Fibroblast of lung (primary cell): ENCODE data around the gene SNX19. TPM values are rescaled to one million over a fixed set of nuclear protein-coding genes. Genes with fewer than 3 reads are reported as not detected.

Experiments used
- DNase-seq, 2 donors: peaks; one replicate each; pipeline versions ENCODE4 v3.0.0 to v3.0.0-alpha.2; 2010; ENCODE audit warnings: low read depth in 2 of 2
- H2AFZ ChIP-seq: 2 replicates; pipeline ENCODE4 v1.5.1; 2012; ENCODE audit warnings: low read length, control low read depth, inconsistent platforms
- H3K27ac ChIP-seq: 2 replicates; pipeline ENCODE4 v1.5.1; 2011; ENCODE audit warnings: low read length, control low read depth; ENCODE audit not compliant: insufficient read depth
- H3K27me3 ChIP-seq: 2 replicates; pipeline ENCODE4 v1.5.1; 2011; ENCODE audit warnings: mild to moderate bottlenecking, low read length; ENCODE audit not compliant: control insufficient read depth, insufficient read depth
- H3K36me3 ChIP-seq: 2 replicates; pipeline ENCODE4 v1.5.1; 2011; ENCODE audit warnings: low read length; ENCODE audit not compliant: control insufficient read depth, insufficient read depth
- H3K4me1 ChIP-seq: 2 replicates; pipeline ENCODE4 v1.5.1; 2011; ENCODE audit warnings: low read length; ENCODE audit not compliant: control insufficient read depth, insufficient read depth; ENCODE audit errors: extremely low read depth
- H3K4me2 ChIP-seq: 2 replicates; pipeline ENCODE4 v1.5.1; 2011; ENCODE audit warnings: low read length, control low read depth; ENCODE audit not compliant: insufficient read depth; ENCODE audit errors: extremely low read depth
- H3K4me3 ChIP-seq, 4 experiments: fragments of 200-600 bp in 1 of 4; sonication (generic) in 1 of 4; replicated peaks in 1 of 4; 2 replicates each; pipeline ENCODE4 v1.5.1; 2011 to 2016; ENCODE audit warnings: low read length in 4 of 4, low read depth in 3 of 4, mild to moderate bottlenecking in 3 of 4, control low read depth in 2 of 4, inconsistent platforms in 1 of 4, mixed read lengths in 1 of 4; ENCODE audit not compliant: insufficient read depth in 1 of 4; ENCODE audit errors: control extremely low read depth in 1 of 4
- H3K79me2 ChIP-seq: 2 replicates; pipeline ENCODE4 v1.5.1; 2012; ENCODE audit warnings: mild to moderate bottlenecking, low read length, inconsistent platforms; ENCODE audit not compliant: control insufficient read depth, insufficient read depth
- H3K9ac ChIP-seq: 2 replicates; pipeline ENCODE4 v1.5.1; 2011; ENCODE audit warnings: mild to moderate bottlenecking, low read length, control low read depth; ENCODE audit not compliant: insufficient read depth
- H3K9me3 ChIP-seq: 2 replicates; pipeline ENCODE4 v1.5.1; 2012; ENCODE audit warnings: low read depth, low read length; ENCODE audit not compliant: control insufficient read depth, insufficient read depth
- H4K20me1 ChIP-seq: 2 replicates; pipeline ENCODE4 v1.5.1; 2011; ENCODE audit warnings: low read length; ENCODE audit not compliant: control insufficient read depth, insufficient read depth; ENCODE audit errors: extremely low read depth
- EZH2 ChIP-seq: IDR thresholded peaks from 2 replicates; pipeline ENCODE4 v1.5.1; 2012; ENCODE audit warnings: low read length, control low read depth, mild to moderate bottlenecking; ENCODE audit errors: missing control alignments
- polyA plus RNA-seq, 2 donors: library from polyadenylated mRNA; depleted of rRNA in 1 of 2; stranded (reverse) in 1 of 2; unstranded in 1 of 2; fragments of >200 nt; gene quantifications; 2 replicates each; pipeline ENCODE4 v1.2.1, GENCODE V29; 2011 to 2012; ENCODE audit warnings: missing spikeins in 1 of 2
- total RNA-seq: library from RNA; depleted of rRNA; stranded (reverse); fragments of >200 nt; gene quantifications from 2 replicates; pipeline ENCODE4 v1.2.1, GENCODE V29; 2014
- TF ChIP-seq, protein P1 (sequence below), 2 donors: IDR thresholded peaks in 1 of 2; conservative IDR thresholded peaks in 1 of 2; 1 replicate in 1 of 2; 2 replicates in 1 of 2; pipeline ENCODE4 v1.5.1; 2011 to 2012; ENCODE audit warnings: low read length in 2 of 2, control low read depth in 1 of 2, inconsistent platforms in 1 of 2, low read depth in 1 of 2, mild to moderate bottlenecking in 1 of 2

SNX19 gene
- total and polyA plus RNA-seq, 2 donors (not counting 1 experiment from before 2014, with no cell fraction given) = 76.6 to 91.7 TPM

DNA sequence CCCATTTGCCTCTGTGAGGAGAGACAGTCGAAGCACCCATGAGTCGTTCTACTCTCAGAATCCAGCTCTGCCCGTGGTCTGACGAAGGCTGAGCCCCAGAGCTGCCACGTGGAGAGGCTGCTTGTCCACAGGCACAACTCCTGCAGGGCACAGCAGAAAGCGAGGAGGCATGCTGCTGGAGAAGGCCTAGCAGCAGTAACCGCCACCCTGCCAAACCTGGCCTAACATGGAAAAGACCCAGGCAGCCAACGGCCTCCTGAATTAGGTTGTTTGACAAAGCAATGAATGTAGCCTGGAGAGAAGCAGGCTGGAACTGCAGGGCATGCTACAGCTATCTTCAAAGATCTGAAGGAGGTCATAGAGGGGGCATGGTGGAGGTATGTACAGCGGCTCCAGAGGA lies 89.7 kb downstream of the SNX19 start:
- Histone ChIP-seq H3K9me3 (no peaks in the 10 kb centered on the region), H3K27ac (no peak overlapping the region), H4K20me1 (no peaks in the 10 kb centered on the region), H3K9ac (no peak overlapping the region), H2AFZ (no peak overlapping the region), H3K4me1 (peaks cover 16% of the 10 kb centered on the region), H3K36me3 (no peaks in the 10 kb centered on the region), H3K4me3 (no peak overlapping the region), H3K79me2 (no peaks in the 10 kb centered on the region), H3K4me2 (no peak overlapping the region), H3K27me3 (no peaks in the 10 kb centered on the region)
- DNase-seq = no peak
- TF ChIP-seq EZH2 = no peak
- TF ChIP-seq, protein P1, sequence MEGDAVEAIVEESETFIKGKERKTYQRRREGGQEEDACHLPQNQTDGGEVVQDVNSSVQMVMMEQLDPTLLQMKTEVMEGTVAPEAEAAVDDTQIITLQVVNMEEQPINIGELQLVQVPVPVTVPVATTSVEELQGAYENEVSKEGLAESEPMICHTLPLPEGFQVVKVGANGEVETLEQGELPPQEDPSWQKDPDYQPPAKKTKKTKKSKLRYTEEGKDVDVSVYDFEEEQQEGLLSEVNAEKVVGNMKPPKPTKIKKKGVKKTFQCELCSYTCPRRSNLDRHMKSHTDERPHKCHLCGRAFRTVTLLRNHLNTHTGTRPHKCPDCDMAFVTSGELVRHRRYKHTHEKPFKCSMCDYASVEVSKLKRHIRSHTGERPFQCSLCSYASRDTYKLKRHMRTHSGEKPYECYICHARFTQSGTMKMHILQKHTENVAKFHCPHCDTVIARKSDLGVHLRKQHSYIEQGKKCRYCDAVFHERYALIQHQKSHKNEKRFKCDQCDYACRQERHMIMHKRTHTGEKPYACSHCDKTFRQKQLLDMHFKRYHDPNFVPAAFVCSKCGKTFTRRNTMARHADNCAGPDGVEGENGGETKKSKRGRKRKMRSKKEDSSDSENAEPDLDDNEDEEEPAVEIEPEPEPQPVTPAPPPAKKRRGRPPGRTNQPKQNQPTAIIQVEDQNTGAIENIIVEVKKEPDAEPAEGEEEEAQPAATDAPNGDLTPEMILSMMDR (conservative IDR thresholded peaks at IDR 0.05 in 1 of 2, IDR thresholded peaks at IDR 0.05 in 1 of 2; ENCODE audit: low read depth in 1 of 2, low read length in 2 of 2) = no peak

DNA sequence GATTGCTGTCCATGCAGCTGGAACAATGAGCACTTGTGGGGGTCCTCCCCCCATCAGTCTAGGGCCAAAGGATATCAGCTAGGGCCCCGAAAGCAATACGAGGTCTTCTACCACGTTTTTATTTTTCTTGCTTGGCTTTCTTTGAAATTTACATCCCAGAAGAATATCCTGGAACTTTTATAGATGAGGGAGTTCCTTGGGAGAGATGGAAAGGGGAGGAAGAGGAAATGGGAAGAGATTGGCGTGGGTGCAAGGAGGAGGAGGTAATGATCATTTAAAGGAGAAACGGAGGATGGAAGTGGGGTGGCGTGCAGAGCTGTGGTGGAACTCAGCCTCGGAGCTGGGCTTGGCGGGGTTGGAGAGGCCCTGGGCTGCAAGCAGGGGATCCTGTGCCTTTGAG lies 90.3 kb downstream of the SNX19 start:
- no peak overlapping the region for H3K4me2 ChIP-seq

DNA sequence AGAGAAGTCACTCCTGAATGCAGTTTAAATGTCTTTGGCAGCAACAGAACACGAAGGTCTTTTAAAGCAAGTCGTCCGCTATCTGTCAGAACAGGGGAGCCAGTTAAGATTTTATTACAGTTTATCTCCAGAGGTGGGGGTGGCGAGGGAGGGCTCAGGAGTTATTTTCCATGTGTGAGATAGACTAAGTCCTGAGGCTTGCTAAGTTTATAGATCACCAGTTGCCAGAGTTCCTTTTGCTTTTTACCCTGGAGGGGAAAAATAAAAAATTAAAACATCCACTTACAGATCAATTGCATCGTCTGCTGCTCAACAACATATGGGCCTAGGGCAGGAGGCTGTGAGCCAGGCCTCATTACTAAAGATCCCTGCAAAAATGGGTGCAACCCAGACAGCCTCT lies 90.7 kb downstream of the SNX19 start:
- Histone ChIP-seq H3K27me3 (no peaks in the 10 kb centered on the region), H2AFZ (no peak overlapping the region), H3K4me3 (no peak overlapping the region), H3K4me1 (peaks cover 16% of the 10 kb centered on the region), H3K9ac (no peak overlapping the region), H3K79me2 (no peaks in the 10 kb centered on the region), H3K4me2 (no peak overlapping the region), H4K20me1 (no peaks in the 10 kb centered on the region), H3K9me3 (no peaks in the 10 kb centered on the region), H3K36me3 (no peaks in the 10 kb centered on the region), H3K27ac (no peak overlapping the region)
- peak in 1 of 2 donors; percentile 73 for DNase-seq
- no peak for TF ChIP-seq EZH2
- TF ChIP-seq, protein P1 (conservative IDR thresholded peaks at IDR 0.05 in 1 of 2, IDR thresholded peaks at IDR 0.05 in 1 of 2; ENCODE audit: low read depth in 1 of 2, low read length in 2 of 2) = no peak

More for the DNA sequence above, 90.3 kb downstream of the SNX19 start:
- Histone ChIP-seq H4K20me1 (no peaks in the 10 kb centered on the region), H3K9me3 (no peaks in the 10 kb centered on the region), H3K36me3 (no peaks in the 10 kb centered on the region), H2AFZ (no peak overlapping the region), H3K4me3 (no peak overlapping the region), H3K27me3 (no peaks in the 10 kb centered on the region), H3K27ac (no peak overlapping the region), H3K9ac (no peak overlapping the region), H3K4me1 (peaks cover 16% of the 10 kb centered on the region), H3K79me2 (no peaks in the 10 kb centered on the region)
- no peak for DNase-seq
- no peak for TF ChIP-seq EZH2
- TF ChIP-seq, protein P1 (conservative IDR thresholded peaks at IDR 0.05 in 1 of 2, IDR thresholded peaks at IDR 0.05 in 1 of 2; ENCODE audit: low read depth in 1 of 2, low read length in 2 of 2) = no peak
